Activated CD4-positive, alpha-beta T cell treated with anti-CD3 and anti-CD28 coated beads, Interleukin-2, amount 10 ng/mL, durations not matched to agents 7 days and 5 days (primary cell): ENCODE data around the gene AQP6. TPM values are rescaled to one million over a fixed set of nuclear protein-coding genes. Genes with fewer than 3 reads are reported as not detected.
A peak's percentile ranks its signal among the peaks of the same experiment; 100 is the strongest.

Experiments used
- CTCF ChIA-PET: fragments of 350-600 bp; sonication (Branson Sonifier 250); formaldehyde crosslinking; loops from one replicate; lab custom pipeline; 2021; ENCODE audit warnings: antibody characterized with exemption; lab: Charles Lee
- POLR2A ChIA-PET: fragments of 350-600 bp; sonication (Branson Sonifier 250); formaldehyde crosslinking; loops from one replicate; lab custom pipeline; 2021; ENCODE audit warnings: antibody characterized with exemption; lab: Charles Lee
- DNase-seq: peaks from one replicate; pipeline ENCODE4 v3.0.0-alpha.2; 2020
- H3K27ac Mint-ChIP-seq: one replicate; pipeline ENCODE4 v1.8.0; 2021; ENCODE audit warnings: mild to moderate bottlenecking, moderate library complexity, mixed read lengths
- H3K27me3 Mint-ChIP-seq: one replicate; pipeline ENCODE4 v1.8.0; 2021; ENCODE audit warnings: mixed read lengths
- H3K36me3 Mint-ChIP-seq: one replicate; pipeline ENCODE4 v1.8.0; 2021; ENCODE audit warnings: low read depth, mixed read lengths
- H3K4me1 Mint-ChIP-seq: one replicate; pipeline ENCODE4 v1.8.0; 2021; ENCODE audit warnings: mixed read lengths
- H3K4me3 Mint-ChIP-seq: one replicate; pipeline ENCODE4 v1.8.0; 2021; ENCODE audit warnings: mild to moderate bottlenecking, moderate library complexity, mixed read lengths
- H3K9me3 Mint-ChIP-seq: one replicate; pipeline ENCODE4 v1.8.0; 2021; ENCODE audit warnings: mixed read lengths
- total RNA-seq, 2 experiments: library from RNA; stranded (reverse); gene quantifications; one replicate each; pipeline ENCODE4 v1.2.3, GENCODE V29; 2021

AQP6 gene
- total RNA-seq, 2 experiments from 2014 or later = not detected

- peak overlapping the region; percentile 69 for H3K4me3 Mint-ChIP-seq
- no peaks in the 10 kb centered on the region for H3K9me3 Mint-ChIP-seq
- H3K4me1 Mint-ChIP-seq = peaks cover 28% of the 10 kb centered on the region
- POLR2A ChIA-PET = no interaction called here
- DNase-seq = peak; percentile 81
- peaks cover 2% of the 10 kb centered on the region for H3K27me3 Mint-ChIP-seq
- H3K27ac Mint-ChIP-seq = peak overlapping the region; percentile 89
- CTCF ChIA-PET = interaction anchor here (0.6 to 4.6 kb wide), 34 partner anchors 8 to 579 kb away, joined by 3 to 42 read pairs (median 4); partner anchors contain the start of genes COX14, RACGAP1, SPATS2 and TMBIM6
- no peaks in the 10 kb centered on the region for H3K36me3 Mint-ChIP-seq
These were observed 27.2 kb upstream of the AQP6 start for GRCh38 chr12:49945394-49946080.

- peaks cover 28% of the 10 kb centered on the region for H3K4me1 Mint-ChIP-seq
- no peak for DNase-seq
- H3K27ac Mint-ChIP-seq = no peak overlapping the region
- peaks cover 3% of the 10 kb centered on the region for H3K27me3 Mint-ChIP-seq
- H3K4me3 Mint-ChIP-seq = no peak overlapping the region
- ChIA-PET CTCF (interaction anchor here (0.7 to 4.6 kb wide), 25 partner anchors 9 to 331 kb away, joined by 3 to 42 read pairs (median 4); partner anchors contain the start of genes COX14, RACGAP1 and TMBIM6), POLR2A (no interaction called here)
- H3K9me3 Mint-ChIP-seq = no peaks in the 10 kb centered on the region
- H3K36me3 Mint-ChIP-seq = no peaks in the 10 kb centered on the region
These were observed 26.7 kb upstream of the AQP6 start for GRCh38 chr12:49946086-49946485.

- Mint-ChIP-seq H3K4me1 (peaks cover 28% of the 10 kb centered on the region), H3K27ac (no peak overlapping the region), H3K4me3 (no peak overlapping the region), H3K27me3 (peaks cover 7% of the 10 kb centered on the region), H3K36me3 (no peaks in the 10 kb centered on the region), H3K9me3 (no peaks in the 10 kb centered on the region)
- ChIA-PET CTCF (interaction anchor here (0.9 to 4.6 kb wide), 16 partner anchors 9 to 331 kb away, joined by 3 to 42 read pairs (median 6); partner anchors contain the start of gene TMBIM6), POLR2A (interaction anchor here (0.6 kb wide), 1 partner anchor 411 kb away, joined by 3 read pairs; no protein-coding TSS in a partner anchor)
- no peak for DNase-seq
These were observed 26.2 kb upstream of the AQP6 start for GRCh38 chr12:49946497-49946896.

GRCh38 chr12:49947593-49948226 is 25.0 kb upstream of the AQP6 start:
- Mint-ChIP-seq H3K27me3 (peaks cover 7% of the 10 kb centered on the region), H3K4me1 (peaks cover 22% of the 10 kb centered on the region), H3K27ac (no peak overlapping the region), H3K9me3 (no peaks in the 10 kb centered on the region), H3K4me3 (no peak overlapping the region), H3K36me3 (no peaks in the 10 kb centered on the region)
- ChIA-PET POLR2A (no interaction called here), CTCF (interaction anchor here (0.6 to 4.6 kb wide), 5 partner anchors 11 to 180 kb away, joined by 3 to 42 read pairs (median 4); no protein-coding TSS in a partner anchor)
- DNase-seq = no peak

GRCh38 chr12:49948866-49949845 is 23.6 kb upstream of the AQP6 start:
- H3K27ac Mint-ChIP-seq = no peak overlapping the region
- H3K27me3 Mint-ChIP-seq = peaks cover 15% of the 10 kb centered on the region
- POLR2A ChIA-PET = no interaction called here
- no peak for DNase-seq
- no peaks in the 10 kb centered on the region for H3K36me3 Mint-ChIP-seq
- CTCF ChIA-PET = interaction anchor here (0.6 to 4.6 kb wide), 5 partner anchors 17 to 504 kb away, joined by 3 to 42 read pairs (median 3); no protein-coding TSS in a partner anchor
- no peaks in the 10 kb centered on the region for H3K9me3 Mint-ChIP-seq
- no peak overlapping the region for H3K4me3 Mint-ChIP-seq
- H3K4me1 Mint-ChIP-seq = peaks cover 16% of the 10 kb centered on the region

- CTCF ChIA-PET = interaction anchor here (0.6 to 1.6 kb wide), 4 partner anchors 16 to 296 kb away, joined by 3 to 5 read pairs (median 4); no protein-coding TSS in a partner anchor
- POLR2A ChIA-PET = no interaction called here
- no peaks in the 10 kb centered on the region for H3K9me3 Mint-ChIP-seq
- no peak for DNase-seq
- peaks cover 14% of the 10 kb centered on the region for H3K4me1 Mint-ChIP-seq
- H3K27me3 Mint-ChIP-seq = peaks cover 23% of the 10 kb centered on the region
- no peak overlapping the region for H3K27ac Mint-ChIP-seq
- H3K36me3 Mint-ChIP-seq = no peaks in the 10 kb centered on the region
- no peak overlapping the region for H3K4me3 Mint-ChIP-seq
These were observed 22.9 kb upstream of the AQP6 start for GRCh38 chr12:49949866-49950265.

GRCh38 chr12:49950273-49951251 is 22.2 kb upstream of the AQP6 start, which contains the start of gene AQP2:
Gene AQP2, plus strand, starts transcription at chr12:49950737. Its CDS starts 94 bp downstream, at chr12:49950831.
- Mint-ChIP-seq H3K9me3 (no peaks in the 10 kb centered on the region), H3K27me3 (peaks cover 25% of the 10 kb centered on the region), H3K27ac (no peak within 1 kb of the TSS), H3K4me3 (no peak within 1 kb of the TSS), H3K4me1 (peaks cover 9% of the 10 kb centered on the region), H3K36me3 (no peaks in the 10 kb centered on the region)
- ChIA-PET CTCF (interaction anchor here (0.5 to 1.6 kb wide), 5 partner anchors 16 to 652 kb away, joined by 3 to 5 read pairs (median 4); no protein-coding TSS in a partner anchor), POLR2A (no interaction called here)
- no peak for DNase-seq

GRCh38 chr12:49951411-49952240 is 21.1 kb upstream of the AQP6 start:
- H3K4me3 Mint-ChIP-seq = no peak overlapping the region
- H3K4me1 Mint-ChIP-seq = peaks cover 4% of the 10 kb centered on the region
- no peak overlapping the region for H3K27ac Mint-ChIP-seq
- POLR2A ChIA-PET = no interaction called here
- CTCF ChIA-PET = no interaction called here
- H3K36me3 Mint-ChIP-seq = no peaks in the 10 kb centered on the region
- no peak for DNase-seq
- H3K9me3 Mint-ChIP-seq = no peaks in the 10 kb centered on the region
- H3K27me3 Mint-ChIP-seq = peaks cover 35% of the 10 kb centered on the region

- no peak for DNase-seq
- no peaks in the 10 kb centered on the region for H3K9me3 Mint-ChIP-seq
- ChIA-PET POLR2A (no interaction called here), CTCF (interaction anchor here (3.7 kb wide), 1 partner anchor 15 kb away, joined by 21 read pairs; no protein-coding TSS in a partner anchor)
- H3K4me3 Mint-ChIP-seq = no peak overlapping the region
- H3K27me3 Mint-ChIP-seq = peaks cover 43% of the 10 kb centered on the region
- peaks cover 4% of the 10 kb centered on the region for H3K4me1 Mint-ChIP-seq
- no peak overlapping the region for H3K27ac Mint-ChIP-seq
- no peaks in the 10 kb centered on the region for H3K36me3 Mint-ChIP-seq
These were observed 20.2 kb upstream of the AQP6 start for GRCh38 chr12:49952391-49953055.

GRCh38 chr12:49953151-49953550 is 19.6 kb upstream of the AQP6 start:
- H3K27me3 Mint-ChIP-seq = peaks cover 50% of the 10 kb centered on the region
- DNase-seq = no peak
- H3K4me1 Mint-ChIP-seq = peaks cover 4% of the 10 kb centered on the region
- ChIA-PET POLR2A (no interaction called here), CTCF (interaction anchor here (0.6 to 3.7 kb wide), 2 partner anchors 8 to 14 kb away, joined by 3 to 21 read pairs; no protein-coding TSS in a partner anchor)
- H3K9me3 Mint-ChIP-seq = no peaks in the 10 kb centered on the region
- H3K4me3 Mint-ChIP-seq = no peak overlapping the region
- no peaks in the 10 kb centered on the region for H3K36me3 Mint-ChIP-seq
- H3K27ac Mint-ChIP-seq = no peak overlapping the region
